Esophagus mucosa (tissue), 1 donor: Measurements from ENCODE around the gene TOR1B. TPM values are rescaled to one million over a fixed set of nuclear protein-coding genes. Genes with fewer than 3 reads are reported as not detected.
"Not testable (repeated sequence)": the region's sequence is repeated elsewhere in the genome, so short reads cannot be mapped to it uniquely, and the experiment has no call there.

Experiments
- ATAC-seq: fragments of 200-7000 bp; cut with Tn5 transposase; one replicate; pipeline ENCODE4 v1.9.1; 2020
- total RNA-seq: library from RNA; stranded (reverse); gene quantifications from one replicate; pipeline ENCODE4 v1.2.4, GENCODE V29; 2023
- donor health status: DM: yes; HTN: yes; CAD: no.

Gene TOR1B, protein sequence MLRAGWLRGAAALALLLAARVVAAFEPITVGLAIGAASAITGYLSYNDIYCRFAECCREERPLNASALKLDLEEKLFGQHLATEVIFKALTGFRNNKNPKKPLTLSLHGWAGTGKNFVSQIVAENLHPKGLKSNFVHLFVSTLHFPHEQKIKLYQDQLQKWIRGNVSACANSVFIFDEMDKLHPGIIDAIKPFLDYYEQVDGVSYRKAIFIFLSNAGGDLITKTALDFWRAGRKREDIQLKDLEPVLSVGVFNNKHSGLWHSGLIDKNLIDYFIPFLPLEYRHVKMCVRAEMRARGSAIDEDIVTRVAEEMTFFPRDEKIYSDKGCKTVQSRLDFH
- 11.7 TPM for total RNA-seq

DNA sequence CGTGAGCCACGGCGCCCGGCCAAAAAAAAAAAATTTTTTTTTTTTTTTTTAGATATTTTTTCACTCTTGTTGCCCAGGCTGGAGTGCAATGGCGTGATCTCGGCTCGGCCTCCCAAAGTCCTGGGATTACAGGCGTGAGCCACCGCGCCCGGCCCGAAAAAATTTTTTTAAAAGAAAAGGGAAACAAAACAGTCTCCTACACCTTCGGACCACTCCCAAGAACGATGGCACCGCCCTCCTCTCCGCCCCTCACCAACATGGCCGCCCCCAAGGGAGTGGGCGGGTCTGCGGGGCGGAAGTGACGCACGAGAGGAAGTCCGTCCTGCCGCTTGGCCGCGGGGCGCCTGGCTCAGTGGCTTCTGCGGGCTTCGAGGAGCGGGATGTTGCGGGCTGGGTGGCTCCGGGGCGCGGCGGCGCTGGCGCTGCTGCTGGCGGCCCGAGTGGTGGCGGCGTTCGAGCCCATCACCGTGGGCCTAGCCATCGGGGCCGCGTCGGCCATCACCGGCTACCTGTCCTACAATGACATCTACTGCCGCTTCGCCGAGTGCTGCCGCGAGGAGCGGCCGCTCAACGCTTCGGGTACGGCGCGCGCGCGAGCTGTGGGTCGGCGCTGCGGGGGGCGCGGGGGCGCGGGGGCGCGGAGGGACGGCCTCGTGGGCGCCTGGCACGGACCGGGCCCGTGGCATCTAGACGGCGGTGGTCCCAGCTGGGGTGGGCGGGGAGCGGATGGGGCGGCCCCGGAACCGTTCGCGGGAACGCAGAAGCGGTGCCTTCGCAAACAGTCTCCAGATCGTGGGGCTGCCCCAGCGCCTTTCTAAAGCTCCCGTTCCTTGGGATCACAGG, at the start of gene TOR1B:
Gene TOR1B, plus strand, starts transcription at position 352 of the 843 bp plus-strand sequence. Its CDS starts 29 bp downstream, at position 381.
- ATAC-seq: peak; percentile 96

DNA sequence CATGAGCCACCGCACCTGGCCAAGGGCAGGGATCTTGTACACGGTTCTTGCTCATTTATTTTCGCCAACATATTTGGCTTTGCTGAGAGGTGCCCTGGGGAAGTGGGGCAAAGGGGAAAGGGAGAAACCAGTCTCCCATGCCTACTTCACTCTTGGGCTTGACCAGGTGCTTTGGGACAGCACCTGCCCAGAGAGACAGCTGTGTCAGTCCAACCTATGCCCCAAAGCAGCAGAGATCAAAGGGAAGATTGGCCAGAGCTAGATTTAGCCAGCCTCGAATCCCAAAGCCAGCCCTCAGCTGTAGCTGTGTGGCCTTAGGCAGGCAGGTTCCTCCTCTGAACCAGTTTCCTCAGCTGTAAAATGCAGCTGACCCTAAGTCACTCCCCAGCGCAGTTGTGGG, 47.8 kb upstream of the TOR1B start:
- no peak for ATAC-seq

DNA sequence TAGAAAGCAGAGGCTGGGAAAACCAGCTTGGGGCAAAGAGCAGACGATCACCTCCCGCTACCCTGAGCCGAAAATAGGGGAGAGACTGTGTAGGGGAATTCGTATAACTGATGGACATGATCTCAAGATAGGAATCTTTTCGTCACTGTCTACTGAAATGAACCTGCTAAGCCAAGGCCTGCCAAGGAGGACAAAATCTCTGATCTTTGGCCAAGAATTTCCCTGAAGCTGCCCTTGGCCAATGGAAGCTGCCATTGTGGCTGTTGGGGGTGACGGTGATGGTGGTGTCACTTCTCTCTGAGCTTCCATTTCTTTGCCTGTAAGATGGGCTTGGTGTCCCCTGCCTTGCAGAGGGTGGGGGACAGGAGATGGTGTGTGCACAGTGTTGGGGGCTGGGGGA, 46.8 kb upstream of the TOR1B start:
- ATAC-seq: no peak

DNA sequence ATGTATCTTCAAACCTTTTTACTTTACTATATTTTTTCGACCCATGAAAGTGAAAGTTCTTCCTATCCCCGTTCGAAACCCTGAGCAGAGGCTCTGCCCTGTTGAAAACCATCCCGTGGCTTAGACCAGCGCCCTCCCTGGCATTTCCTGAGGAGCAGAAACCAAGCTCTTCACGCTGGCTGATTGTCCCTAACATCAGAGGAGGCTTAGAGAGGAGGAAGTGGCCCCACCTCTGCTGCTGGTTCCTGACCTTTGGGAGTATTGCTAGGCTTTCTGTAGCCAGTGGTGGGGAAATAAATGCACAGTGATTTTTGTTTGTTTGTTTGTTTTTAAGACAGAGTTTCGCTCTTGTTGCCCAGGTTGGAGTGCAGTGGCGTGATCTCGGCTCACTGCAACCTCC, 45.9 kb upstream of the TOR1B start:
- no peak for ATAC-seq

DNA sequence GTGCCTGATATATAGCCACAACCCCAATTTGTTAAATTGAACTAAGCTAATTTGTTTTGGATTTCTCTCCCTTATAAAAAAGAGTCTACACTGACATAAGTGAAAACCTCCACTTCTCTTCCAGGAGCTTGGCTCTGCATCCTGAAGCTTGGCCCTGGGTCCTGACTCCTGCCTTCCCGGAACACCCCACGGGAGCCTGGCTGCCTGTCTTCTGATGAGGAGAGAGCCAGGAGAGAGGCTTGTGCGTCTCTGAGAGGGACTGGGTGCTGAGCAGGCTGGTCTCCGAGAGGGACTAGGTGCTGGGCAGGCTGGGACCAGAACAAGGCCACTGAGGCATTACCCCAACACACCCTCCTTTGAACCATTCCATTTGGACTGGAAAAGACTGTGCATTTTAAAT, 43.7 kb upstream of the TOR1B start:
- ATAC-seq: no peak

DNA sequence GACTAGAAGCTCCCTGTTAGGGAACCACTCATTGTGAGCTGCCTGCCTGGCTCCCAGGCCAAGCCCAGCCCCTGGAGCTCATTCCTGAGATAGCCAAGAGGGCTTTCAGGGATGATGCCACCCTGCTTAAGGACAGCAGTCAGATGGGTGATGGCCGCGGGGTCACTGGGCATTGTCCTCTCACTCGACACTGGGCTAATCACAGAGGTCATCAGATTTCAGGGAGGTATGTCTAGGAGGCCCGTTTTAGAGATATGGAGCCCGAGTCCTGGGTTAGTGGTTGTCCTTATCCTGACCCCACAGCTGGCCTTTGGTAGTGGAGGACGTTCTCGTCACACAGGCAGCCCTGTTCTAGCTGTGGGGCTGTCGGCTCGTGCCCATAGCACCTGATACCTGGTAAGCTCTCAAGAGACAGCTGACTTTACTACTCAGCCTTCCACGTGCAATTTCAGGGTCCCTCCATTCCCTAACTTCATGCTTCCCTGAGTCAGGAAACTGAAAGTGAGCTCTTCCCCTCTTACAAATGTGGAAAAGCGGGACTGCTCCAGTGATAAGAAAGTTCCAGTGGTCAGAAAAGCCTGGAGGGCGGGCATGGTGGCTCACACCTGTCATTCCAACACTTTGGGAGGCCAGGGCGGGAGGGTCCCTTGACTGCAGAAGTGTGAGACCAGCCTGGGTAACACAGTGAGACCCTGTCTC, 43.0 kb upstream of the TOR1B start:
- no peak for ATAC-seq

DNA sequence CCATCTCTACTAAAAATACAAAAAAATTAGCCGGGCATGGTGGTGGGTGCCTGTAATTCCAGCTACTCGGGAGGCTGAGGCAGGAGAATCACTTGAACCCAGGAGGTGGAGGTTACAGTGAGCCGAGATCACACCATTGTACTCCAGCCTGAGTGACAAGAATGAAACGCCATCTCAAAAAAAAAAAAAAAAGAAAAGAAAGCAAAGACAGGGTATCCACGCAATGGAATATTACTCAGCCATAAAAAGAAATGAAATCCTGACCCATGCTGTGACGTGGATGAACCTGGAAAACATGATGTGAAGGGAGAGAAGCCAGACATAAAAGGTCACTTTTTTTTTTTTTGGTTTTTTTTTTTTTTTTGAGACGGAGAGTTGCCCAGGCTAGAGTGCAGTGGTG, 42.2 kb upstream of the TOR1B start:
- not testable (repeated sequence) for ATAC-seq

DNA sequence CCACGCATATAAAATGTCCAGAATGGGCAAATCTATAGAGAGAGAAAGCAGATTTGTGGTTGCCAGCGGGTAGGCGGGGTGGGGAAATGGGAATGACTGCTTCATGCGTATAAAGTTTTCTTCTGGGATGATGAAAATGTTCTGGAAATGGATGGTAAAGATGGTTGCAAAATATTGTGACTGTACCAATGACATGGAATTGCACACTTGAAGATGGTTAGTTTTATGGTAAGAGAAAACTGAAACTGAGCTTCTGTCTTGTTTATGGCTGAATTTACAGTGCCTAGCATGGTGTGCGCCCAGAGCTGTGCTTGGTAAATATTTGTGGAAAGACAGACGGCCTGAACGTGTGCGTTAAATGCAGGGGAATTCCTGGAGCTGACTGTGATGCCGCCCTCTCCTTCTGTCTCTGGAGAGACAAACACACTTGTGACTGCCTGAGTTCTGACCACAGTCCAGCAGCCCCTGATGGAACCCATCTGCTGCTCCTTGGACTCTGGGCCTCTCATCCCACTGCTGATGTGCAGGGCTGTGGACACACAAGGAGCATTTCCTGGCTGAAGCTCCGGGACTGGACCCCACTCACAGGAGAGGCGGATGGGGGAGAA, 41.6 kb upstream of the TOR1B start:
- ATAC-seq: peak; percentile 6

DNA sequence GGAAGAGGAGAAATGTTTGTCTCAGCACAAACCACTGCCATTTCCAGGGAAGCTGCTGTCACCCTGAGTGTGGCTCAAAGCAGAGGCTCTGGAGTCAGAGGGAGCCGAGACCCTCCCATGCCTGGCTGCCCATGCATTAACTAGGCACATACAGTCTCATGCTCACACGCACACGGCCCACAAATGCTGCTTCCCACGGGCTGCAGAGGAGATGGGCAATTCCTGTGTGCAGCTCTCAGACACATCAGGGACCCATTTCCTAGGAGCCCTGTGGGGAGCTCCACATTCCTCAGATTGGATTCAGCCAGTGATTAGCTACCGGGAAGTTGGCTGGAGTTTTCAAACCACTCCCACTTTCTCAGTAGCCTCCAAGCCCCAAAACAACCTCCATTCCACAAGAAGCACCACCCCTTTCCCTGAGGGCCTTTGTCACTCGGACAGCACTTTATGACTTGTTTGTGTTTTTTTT, 41.0 kb upstream of the TOR1B start:
- peak; percentile 32 for ATAC-seq

DNA sequence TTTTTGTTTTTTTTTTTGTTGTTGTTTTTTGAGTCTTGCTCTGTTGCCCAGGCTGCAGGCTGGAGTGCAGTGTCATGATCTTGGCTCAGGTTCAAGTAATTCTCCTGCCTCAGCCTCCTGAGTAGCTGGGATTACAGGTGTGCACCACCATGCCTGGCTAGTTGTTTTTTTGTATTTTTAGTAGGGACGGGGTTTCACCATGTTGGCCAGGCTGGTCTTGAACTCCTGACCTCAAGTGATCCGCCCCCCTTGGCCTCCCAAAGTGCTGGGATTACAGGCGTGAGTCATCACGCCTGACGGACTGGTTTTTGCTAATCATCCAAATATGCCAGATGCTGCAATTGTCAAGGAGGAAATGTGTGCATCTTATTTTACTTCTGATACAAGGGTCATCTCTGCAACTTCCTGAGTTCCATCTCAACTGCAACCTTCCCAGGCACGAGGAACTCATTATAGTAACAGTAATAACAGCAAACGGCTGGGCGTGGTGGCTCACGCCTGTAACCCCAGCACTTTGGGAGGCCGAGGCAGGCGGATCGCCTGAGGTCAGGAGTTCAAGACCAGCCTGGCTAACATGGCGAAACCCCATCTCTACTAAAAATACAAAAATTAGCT, 40.5 kb upstream of the TOR1B start:
- peak; percentile 80 for ATAC-seq

DNA sequence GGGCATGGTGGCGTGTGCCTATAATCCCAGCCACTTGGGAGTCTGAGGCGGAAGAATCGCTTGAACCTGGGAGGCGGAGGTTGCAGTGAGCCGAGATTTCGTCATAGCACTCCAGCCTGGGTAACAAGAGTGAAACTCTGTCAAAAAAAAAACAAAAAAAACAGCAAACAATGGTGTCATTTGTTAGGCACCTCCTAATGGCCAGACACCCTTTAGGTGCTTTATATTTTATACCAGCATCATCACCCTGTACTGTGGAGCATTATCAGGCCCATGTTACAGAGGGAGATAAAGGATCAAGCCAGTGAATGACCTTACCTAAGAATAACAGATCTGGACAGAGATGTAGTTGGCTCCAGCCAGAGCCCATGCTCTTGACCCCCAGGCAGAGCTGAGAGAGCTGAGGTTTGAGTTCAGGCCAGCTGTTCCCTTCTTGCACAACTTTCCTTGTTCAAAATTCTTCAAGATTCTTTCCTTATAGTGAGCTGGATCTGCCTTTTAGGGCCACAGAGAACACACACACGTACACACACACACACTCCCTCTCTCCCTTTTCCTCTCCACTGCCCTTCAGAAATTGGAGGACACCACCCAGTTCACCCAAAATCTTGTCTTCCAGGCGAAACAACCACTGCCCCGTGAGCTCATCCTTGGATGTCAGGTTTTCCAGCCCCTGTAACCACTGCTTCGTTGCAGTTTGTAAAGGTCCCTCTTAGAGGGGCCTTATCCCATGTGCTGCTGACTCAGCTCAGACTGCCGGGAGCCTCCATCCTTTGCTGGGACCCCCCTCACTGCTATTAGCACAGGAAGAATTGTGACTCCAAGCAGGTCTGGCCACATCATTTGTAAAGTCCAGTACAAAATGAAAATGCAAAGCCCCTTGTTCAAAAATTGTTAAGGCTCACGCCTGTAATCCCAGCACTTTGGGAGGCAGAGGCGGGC, 39.7 kb upstream of the TOR1B start:
- ATAC-seq: peak; percentile 12

DNA sequence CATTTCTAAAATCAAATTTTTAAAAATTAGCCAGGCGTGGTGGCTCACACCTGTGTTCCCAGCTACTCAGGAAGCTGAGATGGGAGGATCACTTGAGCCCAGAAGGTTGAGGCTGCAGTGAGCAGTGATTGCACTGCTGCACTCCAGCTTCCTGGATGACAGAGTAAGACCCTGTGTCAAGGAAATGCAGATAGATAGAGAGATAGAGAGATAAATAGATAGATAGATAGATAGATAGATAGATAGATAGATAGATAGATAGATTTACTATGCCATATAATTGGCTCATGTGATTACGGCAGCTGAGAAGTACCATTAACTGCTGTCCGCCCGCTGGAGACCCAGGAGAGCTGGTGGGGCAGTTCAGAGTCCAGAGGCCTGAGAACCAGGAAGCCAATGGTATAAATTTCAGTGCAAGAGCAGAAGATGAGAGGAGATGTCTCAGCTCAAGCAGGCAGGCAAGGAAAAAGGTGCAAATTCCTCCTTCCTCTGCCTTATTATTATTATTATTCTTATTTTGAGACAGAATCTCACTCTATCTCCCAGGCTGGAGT, 37.1 kb upstream of the TOR1B start:
- ATAC-seq: no peak

DNA sequence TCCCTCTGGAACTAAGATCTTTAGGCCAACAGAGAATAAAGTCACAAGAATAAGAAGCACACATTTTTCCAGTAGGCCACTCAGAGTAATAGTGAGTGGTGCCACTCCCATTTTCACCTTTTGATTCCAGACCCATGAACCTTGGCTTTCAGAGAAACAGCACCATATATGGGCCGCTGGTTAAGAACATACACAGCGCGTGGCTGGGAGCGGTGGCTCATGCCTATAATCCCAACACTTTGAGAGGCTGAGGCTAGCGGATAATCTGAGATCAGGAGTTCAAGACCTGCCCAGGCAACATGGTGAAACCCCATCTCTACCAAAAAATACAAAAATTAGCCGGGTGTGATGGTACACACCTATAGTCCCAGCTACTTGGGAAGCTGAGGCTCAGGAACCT, 34.5 kb upstream of the TOR1B start:
- ATAC-seq: no peak

DNA sequence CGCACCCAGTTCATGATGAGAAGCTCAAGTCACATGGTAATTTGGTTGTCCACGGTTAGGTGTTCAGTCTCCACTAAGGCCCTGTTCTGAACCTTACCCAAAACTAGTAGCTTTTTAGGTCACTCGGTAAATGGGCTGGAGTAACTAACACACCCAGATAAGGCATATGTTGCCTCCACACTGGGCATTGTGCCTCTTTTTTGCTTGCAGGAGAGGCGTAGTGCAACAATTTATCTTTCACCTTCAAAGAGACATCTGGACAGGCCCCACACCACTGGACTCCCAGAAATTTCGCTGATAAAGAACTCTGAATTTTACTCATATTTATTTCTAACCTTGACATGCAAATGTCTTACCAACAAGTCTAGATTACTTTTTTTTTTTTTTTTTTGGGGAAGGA, 33.3 kb upstream of the TOR1B start:
- ATAC-seq: no peak

DNA sequence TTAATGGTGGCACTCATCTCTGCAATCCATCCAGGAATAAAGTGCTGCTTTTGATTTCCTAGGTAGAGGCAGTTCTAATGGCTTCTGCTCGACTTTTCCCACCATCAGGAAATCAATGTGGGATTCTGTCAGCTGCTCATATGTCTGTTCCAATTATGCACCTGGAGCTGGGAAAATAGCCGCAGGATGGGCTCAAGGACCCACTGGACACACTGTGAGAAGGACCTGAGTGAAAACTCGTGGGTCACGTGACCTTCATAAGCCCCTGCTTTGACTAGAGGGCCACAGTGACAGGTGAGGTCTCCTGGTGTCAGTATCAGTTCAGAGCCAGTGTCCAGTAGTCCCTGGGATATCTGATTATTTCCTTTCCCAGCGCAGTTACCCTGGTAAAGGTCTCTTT, 32.2 kb upstream of the TOR1B start:
- ATAC-seq: no peak

DNA sequence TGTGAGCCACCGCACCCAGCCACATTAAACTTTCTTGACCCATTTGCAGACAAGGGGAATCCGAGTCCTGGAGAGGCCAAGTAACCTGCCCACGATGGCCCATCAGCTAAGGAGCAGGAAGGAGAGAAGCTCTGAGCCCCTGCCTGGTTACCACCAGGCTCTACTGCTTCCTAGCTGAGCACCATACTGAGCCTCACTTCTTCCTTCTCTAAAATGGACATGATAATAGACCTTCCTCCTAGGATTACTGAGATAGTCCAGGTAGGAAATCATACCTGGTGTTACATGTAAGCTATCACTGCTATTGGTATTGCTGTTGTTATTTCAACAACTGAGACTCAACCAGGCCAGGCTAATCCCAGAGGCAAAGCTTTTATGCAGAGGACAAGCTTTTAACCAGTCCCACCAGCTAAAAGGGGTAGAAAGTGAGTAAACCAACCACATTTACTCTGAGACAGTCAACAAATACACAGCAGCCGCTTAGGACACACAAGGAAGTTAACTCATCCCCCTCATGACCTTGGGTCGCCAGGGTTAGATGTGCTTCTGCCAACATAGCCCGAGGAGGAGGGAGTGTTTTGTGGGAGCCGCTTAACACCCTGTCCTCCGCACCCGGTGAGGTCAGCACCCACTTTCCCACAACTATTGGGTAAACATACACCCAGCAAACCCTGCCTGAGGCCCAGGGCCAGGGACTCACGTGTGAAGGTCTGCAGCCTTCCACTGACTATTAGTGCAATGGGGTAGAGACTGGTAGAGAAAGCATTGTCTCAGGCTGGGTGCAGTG, 29.5 kb upstream of the TOR1B start:
- peak; percentile 83 for ATAC-seq

DNA sequence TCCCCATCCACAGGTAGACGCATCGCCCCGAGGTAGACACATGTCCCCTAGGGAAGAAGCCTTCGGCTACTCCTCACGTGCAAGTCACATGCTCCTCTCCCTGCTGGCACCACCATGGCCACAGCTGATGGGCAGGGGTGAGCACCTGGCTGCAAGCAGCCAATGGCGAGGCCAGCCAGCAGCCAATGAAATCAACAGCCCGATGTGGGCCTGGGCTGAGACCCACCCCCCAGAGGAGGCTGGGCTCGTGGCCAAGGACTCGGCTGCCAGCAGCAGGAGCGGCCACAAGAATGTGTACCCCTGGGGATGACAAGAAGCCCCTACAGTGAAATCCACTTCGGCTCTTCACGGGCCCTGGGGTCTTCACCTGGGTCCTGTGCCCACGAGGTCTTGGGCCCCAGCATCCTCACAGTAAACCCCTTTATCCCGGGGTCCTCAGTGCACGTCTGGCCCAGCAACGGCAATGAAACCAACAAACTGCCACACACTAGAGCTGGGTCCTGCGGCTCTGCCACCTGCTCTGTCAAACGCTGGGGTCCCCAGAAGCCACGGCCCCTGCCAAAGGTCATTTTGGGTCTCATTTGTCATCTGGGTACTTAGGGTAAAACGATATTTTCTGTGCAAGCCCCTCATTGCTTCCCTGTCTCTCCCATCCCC, 28.1 kb upstream of the TOR1B start:
- ATAC-seq: no peak

DNA sequence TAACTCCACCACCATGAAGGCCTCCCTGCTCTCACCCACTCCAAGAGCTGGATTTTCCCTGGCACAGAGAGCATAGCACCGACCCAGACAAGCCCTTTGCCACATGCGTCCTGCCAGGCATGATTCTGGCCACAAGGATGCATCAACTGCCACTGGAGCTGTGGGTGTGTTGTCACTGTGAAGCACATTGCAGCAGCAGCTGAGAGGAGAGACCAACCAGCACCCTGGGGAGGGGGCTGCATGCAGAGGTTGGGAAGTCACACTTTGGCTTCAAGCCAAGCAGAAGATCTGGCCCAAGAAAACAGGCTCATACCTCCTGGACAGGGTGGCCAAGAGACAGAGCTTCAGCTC, 27.6 kb upstream of the TOR1B start:
- ATAC-seq: no peak

DNA sequence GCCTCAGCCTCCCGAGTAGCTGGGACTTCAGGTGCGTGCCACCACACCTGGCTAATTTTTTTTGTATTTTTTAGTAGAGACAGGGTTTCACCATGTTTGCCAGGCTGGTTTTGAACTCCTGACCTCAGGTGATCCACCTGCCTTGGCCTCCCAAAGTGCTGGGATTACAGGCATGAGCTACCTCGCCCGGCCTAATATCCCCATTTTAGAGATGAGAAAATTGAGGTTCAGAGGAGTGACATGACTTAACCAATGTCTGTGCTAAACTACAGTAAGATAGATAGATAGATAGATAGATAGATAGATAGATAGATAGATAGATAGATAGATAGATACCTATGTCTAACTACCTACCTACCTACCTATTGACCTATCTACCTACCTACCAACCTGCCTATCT, 26.9 kb upstream of the TOR1B start:
- ATAC-seq: not testable (repeated sequence)

DNA sequence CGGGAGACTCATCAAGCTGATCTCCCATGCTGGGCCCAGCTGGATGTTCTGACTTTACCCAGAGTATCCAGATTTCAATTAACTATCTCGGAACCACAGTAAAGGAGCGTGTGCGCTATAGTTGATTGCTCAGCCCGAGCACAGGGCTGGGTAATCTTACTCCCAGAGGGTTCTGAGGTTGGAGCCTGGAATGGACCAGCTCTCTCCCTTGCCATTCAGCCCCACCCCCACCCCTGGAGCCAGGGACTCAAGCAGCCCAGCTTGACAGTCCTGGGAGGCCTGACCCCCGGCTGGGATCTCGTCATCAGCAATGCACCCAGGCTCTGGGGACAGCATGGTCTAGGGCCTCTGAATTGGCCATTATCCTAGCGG, 26.4 kb upstream of the TOR1B start:
- no peak for ATAC-seq
